ENCODE data around the gene SSBP3. TPM values are rescaled to one million over a fixed set of nuclear protein-coding genes. Genes with fewer than 3 reads are reported as not detected.

Gene SSBP3
- total and polyA plus RNA-seq, 2 of the 13 experiments (the other 11 are each of a cell fraction or from before 2014, with no cell fraction given) = 8.5 to 17.6 TPM

DNA sequence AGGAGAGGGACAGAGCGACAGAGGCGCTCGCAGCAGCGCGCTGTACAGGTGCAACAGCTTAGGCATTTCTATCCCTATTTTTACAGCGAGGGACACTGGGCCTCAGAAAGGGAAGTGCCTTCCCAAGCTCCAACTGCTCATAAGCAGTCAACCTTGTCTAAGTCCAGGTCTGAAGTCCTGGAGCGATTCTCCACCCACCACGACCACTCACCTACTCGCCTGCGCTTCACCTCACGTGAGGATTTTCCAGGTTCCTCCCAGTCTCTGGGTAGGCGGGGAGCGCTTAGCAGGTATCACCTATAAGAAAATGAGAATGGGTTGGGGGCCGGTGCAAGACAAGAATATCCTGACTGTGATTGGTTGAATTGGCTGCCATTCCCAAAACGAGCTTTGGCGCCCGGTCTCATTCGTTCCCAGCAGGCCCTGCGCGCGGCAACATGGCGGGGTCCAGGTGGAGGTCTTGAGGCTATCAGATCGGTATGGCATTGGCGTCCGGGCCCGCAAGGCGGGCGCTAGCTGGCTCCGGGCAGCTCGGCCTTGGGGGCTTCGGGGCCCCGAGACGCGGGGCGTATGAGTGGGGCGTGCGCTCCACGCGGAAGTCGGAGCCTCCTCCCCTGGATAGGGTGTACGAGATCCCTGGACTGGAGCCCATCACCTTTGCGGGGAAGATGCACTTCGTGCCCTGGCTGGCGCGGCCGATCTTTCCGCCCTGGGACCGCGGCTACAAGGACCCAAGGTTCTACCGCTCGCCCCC, 206.3 kb downstream of the SSBP3 start, which contains the start of the genes CYB5RL and MRPL37 (continued):
- TF ChIP-seq NR3C1 (CRISPR knock-in tag; IDR thresholded peaks at IDR 0.05) = no peak
- TF ChIP-seq RFX1 (IDR thresholded peaks at IDR 0.05) = no peak
- no peak; the same call in none of the 2 replicates for TF ChIP-seq ESRRA (CRISPR knock-in tag; IDR thresholded peaks at IDR 0.05; ENCODE audit: low read depth)
- no peak for TF ChIP-seq KLF6 (CRISPR knock-in tag; IDR thresholded peaks at IDR 0.05)
- peak; percentile 61; the same call in 1 of the 2 replicates for TF ChIP-seq MTA1 (CRISPR knock-in tag; IDR thresholded peaks at IDR 0.05; ENCODE audit: borderline replicate concordance)
- TF ChIP-seq, protein P1, sequence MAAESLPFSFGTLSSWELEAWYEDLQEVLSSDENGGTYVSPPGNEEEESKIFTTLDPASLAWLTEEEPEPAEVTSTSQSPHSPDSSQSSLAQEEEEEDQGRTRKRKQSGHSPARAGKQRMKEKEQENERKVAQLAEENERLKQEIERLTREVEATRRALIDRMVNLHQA (CRISPR knock-in tag; IDR thresholded peaks at IDR 0.05) = no peak
- TF ChIP-seq ELF3 (CRISPR knock-in tag; IDR thresholded peaks at IDR 0.05) = no peak
- TF ChIP-seq, protein P2, sequence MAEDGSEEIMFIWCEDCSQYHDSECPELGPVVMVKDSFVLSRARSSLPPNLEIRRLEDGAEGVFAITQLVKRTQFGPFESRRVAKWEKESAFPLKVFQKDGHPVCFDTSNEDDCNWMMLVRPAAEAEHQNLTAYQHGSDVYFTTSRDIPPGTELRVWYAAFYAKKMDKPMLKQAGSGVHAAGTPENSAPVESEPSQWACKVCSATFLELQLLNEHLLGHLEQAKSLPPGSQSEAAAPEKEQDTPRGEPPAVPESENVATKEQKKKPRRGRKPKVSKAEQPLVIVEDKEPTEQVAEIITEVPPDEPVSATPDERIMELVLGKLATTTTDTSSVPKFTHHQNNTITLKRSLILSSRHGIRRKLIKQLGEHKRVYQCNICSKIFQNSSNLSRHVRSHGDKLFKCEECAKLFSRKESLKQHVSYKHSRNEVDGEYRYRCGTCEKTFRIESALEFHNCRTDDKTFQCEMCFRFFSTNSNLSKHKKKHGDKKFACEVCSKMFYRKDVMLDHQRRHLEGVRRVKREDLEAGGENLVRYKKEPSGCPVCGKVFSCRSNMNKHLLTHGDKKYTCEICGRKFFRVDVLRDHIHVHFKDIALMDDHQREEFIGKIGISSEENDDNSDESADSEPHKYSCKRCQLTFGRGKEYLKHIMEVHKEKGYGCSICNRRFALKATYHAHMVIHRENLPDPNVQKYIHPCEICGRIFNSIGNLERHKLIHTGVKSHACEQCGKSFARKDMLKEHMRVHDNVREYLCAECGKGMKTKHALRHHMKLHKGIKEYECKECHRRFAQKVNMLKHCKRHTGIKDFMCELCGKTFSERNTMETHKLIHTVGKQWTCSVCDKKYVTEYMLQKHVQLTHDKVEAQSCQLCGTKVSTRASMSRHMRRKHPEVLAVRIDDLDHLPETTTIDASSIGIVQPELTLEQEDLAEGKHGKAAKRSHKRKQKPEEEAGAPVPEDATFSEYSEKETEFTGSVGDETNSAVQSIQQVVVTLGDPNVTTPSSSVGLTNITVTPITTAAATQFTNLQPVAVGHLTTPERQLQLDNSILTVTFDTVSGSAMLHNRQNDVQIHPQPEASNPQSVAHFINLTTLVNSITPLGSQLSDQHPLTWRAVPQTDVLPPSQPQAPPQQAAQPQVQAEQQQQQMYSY (CRISPR knock-in tag; IDR thresholded peaks at IDR 0.05) = no peak
- TF ChIP-seq, protein P3, sequence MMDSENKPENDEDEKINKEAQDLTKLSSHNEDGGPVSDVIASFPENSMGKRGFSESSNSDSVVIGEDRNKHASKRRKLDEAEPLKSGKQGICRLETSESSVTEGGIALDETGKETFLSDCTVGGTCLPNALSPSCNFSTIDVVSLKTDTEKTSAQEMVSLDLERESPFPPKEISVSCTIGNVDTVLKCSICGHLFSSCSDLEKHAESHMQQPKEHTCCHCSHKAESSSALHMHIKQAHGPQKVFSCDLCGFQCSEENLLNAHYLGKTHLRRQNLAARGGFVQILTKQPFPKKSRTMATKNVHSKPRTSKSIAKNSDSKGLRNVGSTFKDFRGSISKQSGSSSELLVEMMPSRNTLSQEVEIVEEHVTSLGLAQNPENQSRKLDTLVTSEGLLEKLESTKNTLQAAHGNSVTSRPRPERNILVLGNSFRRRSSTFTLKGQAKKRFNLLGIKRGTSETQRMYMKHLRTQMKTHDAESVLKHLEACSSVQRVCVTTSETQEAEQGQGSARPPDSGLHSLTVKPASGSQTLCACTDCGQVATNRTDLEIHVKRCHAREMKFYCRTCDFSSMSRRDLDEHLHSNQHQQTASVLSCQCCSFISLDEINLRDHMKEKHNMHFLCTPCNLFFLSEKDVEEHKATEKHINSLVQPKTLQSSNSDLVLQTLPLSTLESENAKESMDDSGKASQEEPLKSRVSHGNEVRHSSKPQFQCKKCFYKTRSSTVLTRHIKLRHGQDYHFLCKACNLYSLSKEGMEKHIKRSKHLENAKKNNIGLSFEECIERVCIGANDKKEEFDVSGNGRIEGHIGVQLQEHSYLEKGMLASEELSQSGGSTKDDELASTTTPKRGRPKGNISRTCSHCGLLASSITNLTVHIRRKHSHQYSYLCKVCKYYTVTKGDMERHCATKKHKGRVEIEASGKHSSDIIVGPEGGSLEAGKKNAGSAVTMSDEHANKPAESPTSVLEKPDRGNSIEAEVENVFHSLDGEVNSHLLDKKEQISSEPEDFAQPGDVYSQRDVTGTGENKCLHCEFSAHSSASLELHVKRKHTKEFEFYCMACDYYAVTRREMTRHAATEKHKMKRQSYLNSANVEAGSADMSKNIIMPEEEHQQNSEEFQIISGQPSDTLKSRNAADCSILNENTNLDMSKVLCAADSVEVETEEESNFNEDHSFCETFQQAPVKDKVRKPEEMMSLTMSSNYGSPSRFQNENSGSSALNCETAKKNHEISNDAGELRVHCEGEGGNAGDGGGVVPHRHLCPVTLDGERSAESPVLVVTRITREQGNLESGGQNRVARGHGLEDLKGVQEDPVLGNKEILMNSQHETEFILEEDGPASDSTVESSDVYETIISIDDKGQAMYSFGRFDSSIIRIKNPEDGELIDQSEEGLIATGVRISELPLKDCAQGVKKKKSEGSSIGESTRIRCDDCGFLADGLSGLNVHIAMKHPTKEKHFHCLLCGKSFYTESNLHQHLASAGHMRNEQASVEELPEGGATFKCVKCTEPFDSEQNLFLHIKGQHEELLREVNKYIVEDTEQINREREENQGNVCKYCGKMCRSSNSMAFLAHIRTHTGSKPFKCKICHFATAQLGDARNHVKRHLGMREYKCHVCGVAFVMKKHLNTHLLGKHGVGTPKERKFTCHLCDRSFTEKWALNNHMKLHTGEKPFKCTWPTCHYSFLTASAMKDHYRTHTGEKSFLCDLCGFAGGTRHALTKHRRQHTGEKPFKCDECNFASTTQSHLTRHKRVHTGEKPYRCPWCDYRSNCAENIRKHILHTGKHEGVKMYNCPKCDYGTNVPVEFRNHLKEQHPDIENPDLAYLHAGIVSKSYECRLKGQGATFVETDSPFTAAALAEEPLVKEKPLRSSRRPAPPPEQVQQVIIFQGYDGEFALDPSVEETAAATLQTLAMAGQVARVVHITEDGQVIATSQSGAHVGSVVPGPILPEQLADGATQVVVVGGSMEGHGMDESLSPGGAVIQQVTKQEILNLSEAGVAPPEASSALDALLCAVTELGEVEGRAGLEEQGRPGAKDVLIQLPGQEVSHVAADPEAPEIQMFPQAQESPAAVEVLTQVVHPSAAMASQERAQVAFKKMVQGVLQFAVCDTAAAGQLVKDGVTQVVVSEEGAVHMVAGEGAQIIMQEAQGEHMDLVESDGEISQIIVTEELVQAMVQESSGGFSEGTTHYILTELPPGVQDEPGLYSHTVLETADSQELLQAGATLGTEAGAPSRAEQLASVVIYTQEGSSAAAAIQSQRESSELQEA (CRISPR knock-in tag; IDR thresholded peaks at IDR 0.05; ENCODE audit: not compliant biosample characterization) = no peak
- no peak for TF ChIP-seq CBX5 (CRISPR knock-in tag; IDR thresholded peaks at IDR 0.05; ENCODE audit: borderline replicate concordance)
- TF ChIP-seq ZNF674 (CRISPR knock-in tag; IDR thresholded peaks at IDR 0.05; ENCODE audit: low read depth) = 0 out of 2 replicates have a peak, but pooled peaks have one; percentile 47
- TF ChIP-seq MXI1 (IDR thresholded peaks at IDR 0.05; ENCODE audit: borderline replicate concordance, low read depth, low read length) = no peak; the same call in 2 of the 3 replicates
- TF ChIP-seq BHLHE40 (IDR thresholded peaks at IDR 0.05; ENCODE audit: low read length) = peak; percentile 98
- peak; percentile 96 for TF ChIP-seq PHF8 (CRISPR knock-in tag; IDR thresholded peaks at IDR 0.05)
- no peak for TF ChIP-seq GPN1 (CRISPR knock-in tag; IDR thresholded peaks at IDR 0.05; ENCODE audit: borderline replicate concordance)
- TF ChIP-seq, protein P4, sequence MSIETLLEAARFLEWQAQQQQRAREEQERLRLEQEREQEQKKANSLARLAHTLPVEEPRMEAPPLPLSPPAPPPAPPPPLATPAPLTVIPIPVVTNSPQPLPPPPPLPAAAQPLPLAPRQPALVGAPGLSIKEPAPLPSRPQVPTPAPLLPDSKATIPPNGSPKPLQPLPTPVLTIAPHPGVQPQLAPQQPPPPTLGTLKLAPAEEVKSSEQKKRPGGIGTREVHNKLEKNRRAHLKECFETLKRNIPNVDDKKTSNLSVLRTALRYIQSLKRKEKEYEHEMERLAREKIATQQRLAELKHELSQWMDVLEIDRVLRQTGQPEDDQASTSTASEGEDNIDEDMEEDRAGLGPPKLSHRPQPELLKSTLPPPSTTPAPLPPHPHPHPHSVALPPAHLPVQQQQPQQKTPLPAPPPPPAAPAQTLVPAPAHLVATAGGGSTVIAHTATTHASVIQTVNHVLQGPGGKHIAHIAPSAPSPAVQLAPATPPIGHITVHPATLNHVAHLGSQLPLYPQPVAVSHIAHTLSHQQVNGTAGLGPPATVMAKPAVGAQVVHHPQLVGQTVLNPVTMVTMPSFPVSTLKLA (IDR thresholded peaks at IDR 0.05) = 0 out of 2 replicates have a peak, but pooled peaks have one; percentile 4
